Astrocyte (in vitro differentiated cells and primary cell): ENCODE results near the gene ACVR1. TPM values are rescaled to one million over a fixed set of nuclear protein-coding genes. Genes with fewer than 3 reads are reported as not detected.
A peak's percentile ranks its signal among the peaks of the same experiment; 100 is the strongest.

Experiments
- DNase-seq: peaks from one replicate; pipeline ENCODE4 v3.0.0-alpha.2; 2010; ENCODE audit warnings: low read depth
- FAIRE-seq: peaks from 2 replicates; lab custom pipeline; 2011; peaks lifted over from hg19 to GRCh38; lab: Jason Lieb, UNC
- H2AFZ ChIP-seq: 2 replicates; pipeline ENCODE4 v1.6.0; 2012; ENCODE audit warnings: low read depth, low read length, inconsistent platforms
- H3K27ac ChIP-seq: 2 replicates; pipeline ENCODE4 v1.5.1; 2011; ENCODE audit warnings: low read depth, low read length, inconsistent platforms
- H3K27me3 ChIP-seq: 2 replicates; pipeline ENCODE4 v1.6.0; 2011; ENCODE audit warnings: low read length, inconsistent platforms; ENCODE audit not compliant: insufficient read depth
- H3K36me3 ChIP-seq: 2 replicates; pipeline ENCODE4 v1.5.1; 2011; ENCODE audit warnings: low read length, inconsistent platforms; ENCODE audit not compliant: insufficient read depth
- H3K4me1 ChIP-seq: 2 replicates; pipeline ENCODE4 v1.5.1; 2011; ENCODE audit warnings: low read length, inconsistent platforms; ENCODE audit not compliant: insufficient read depth
- H3K4me2 ChIP-seq: 2 replicates; pipeline ENCODE4 v1.6.0; 2012; ENCODE audit warnings: low read length, inconsistent platforms
- H3K4me3 ChIP-seq: 2 replicates; pipeline ENCODE4 v1.5.1; 2011; ENCODE audit warnings: low read depth, mild to moderate bottlenecking, low read length, inconsistent platforms; ENCODE audit not compliant: insufficient read depth
- H3K79me2 ChIP-seq: 2 replicates; pipeline ENCODE4 v1.6.0; 2012; ENCODE audit warnings: mild to moderate bottlenecking, low read length, inconsistent platforms; ENCODE audit not compliant: insufficient read depth
- H3K9ac ChIP-seq: 2 replicates; pipeline ENCODE4 v1.6.0; 2012; ENCODE audit warnings: mild to moderate bottlenecking, low read length, inconsistent platforms
- H3K9me3 ChIP-seq: 2 replicates; pipeline ENCODE4 v1.5.1; 2012; ENCODE audit warnings: low read depth, mild to moderate bottlenecking, low read length, inconsistent platforms; ENCODE audit not compliant: insufficient read depth
- H4K20me1 ChIP-seq: 2 replicates; pipeline ENCODE4 v1.6.0; 2012; ENCODE audit warnings: low read length, inconsistent platforms; ENCODE audit not compliant: insufficient read depth
- H3K27ac Mint-ChIP-seq: one replicate; pipeline ENCODE4 v1.8.0; 2021; ENCODE audit warnings: mild to moderate bottlenecking, mixed read lengths; ENCODE audit not compliant: unreplicated experiment
- H3K27me3 Mint-ChIP-seq: one replicate; pipeline ENCODE4 v1.8.0; 2021; ENCODE audit warnings: low read depth, mixed read lengths; ENCODE audit not compliant: unreplicated experiment
- H3K36me3 Mint-ChIP-seq: one replicate; pipeline ENCODE4 v1.8.0; 2021; ENCODE audit warnings: low read depth, mixed read lengths; ENCODE audit not compliant: unreplicated experiment
- H3K4me1 Mint-ChIP-seq: one replicate; pipeline ENCODE4 v1.8.0; 2021; ENCODE audit warnings: low read depth, mixed read lengths; ENCODE audit not compliant: unreplicated experiment
- H3K4me3 Mint-ChIP-seq: one replicate; pipeline ENCODE4 v1.8.0; 2021; ENCODE audit warnings: mild to moderate bottlenecking, moderate library complexity, mixed read lengths; ENCODE audit not compliant: unreplicated experiment
- H3K9me3 Mint-ChIP-seq: one replicate; pipeline ENCODE4 v1.8.0; 2021; ENCODE audit warnings: mild to moderate bottlenecking, mixed read lengths; ENCODE audit not compliant: unreplicated experiment
- CTCF ChIP-seq: IDR thresholded peaks from 2 replicates; pipeline ENCODE4 v1.5.1; 2011; ENCODE audit warnings: low read depth, mild to moderate bottlenecking, inconsistent platforms, low read length, moderate library complexity; ENCODE audit not compliant: insufficient read depth
- EZH2 ChIP-seq: IDR thresholded peaks from 2 replicates; pipeline ENCODE4 v1.6.1; 2012; ENCODE audit warnings: mild to moderate bottlenecking, low read length, inconsistent platforms; ENCODE audit not compliant: insufficient read depth
- total RNA-seq: library from RNA; stranded (reverse); gene quantifications from 2 replicates; pipeline ENCODE4 v1.2.1, GENCODE V29; 2021

ACVR1 gene
- total RNA-seq, 1 donor from 2014 or later = 45.9 TPM

- Mint-ChIP-seq H3K27me3 (no peaks in the 10 kb centered on the region), H3K4me1 (peaks cover 59% of the 10 kb centered on the region), H3K27ac (no peak overlapping the region), H3K9me3 (no peaks in the 10 kb centered on the region), H3K4me3 (no peak overlapping the region), H3K36me3 (peaks cover 20% of the 10 kb centered on the region)
- DNase-seq = no peak
- no peaks in the 10 kb centered on the region for H3K36me3 ChIP-seq
- H3K27ac ChIP-seq = no peak overlapping the region
- H2AFZ ChIP-seq = no peak overlapping the region
- TF ChIP-seq EZH2 = no peak
- no peaks in the 10 kb centered on the region for H3K9me3 ChIP-seq
- peaks cover 57% of the 10 kb centered on the region for H4K20me1 ChIP-seq
- H3K79me2 ChIP-seq = peaks cover 96% of the 10 kb centered on the region
- no peak overlapping the region for H3K4me2 ChIP-seq
- no peaks in the 10 kb centered on the region for H3K27me3 ChIP-seq
- H3K4me1 ChIP-seq = peaks cover 18% of the 10 kb centered on the region
- no peak for FAIRE-seq
- H3K4me3 ChIP-seq = no peak overlapping the region
- H3K9ac ChIP-seq = no peak overlapping the region
Observed at GRCh38 chr2:157845081-157845480, 31.0 kb downstream of the ACVR1 start.

- no peaks in the 10 kb centered on the region for H3K36me3 ChIP-seq
- H3K27ac ChIP-seq = no peak overlapping the region
- peaks cover 16% of the 10 kb centered on the region for H3K36me3 Mint-ChIP-seq
- H3K4me2 ChIP-seq = no peak overlapping the region
- DNase-seq = no peak
- no peaks in the 10 kb centered on the region for H3K27me3 Mint-ChIP-seq
- H4K20me1 ChIP-seq = peaks cover 68% of the 10 kb centered on the region
- FAIRE-seq = no peak
- peaks cover 92% of the 10 kb centered on the region for H3K79me2 ChIP-seq
- peak overlapping the region; percentile 54 for H3K27ac Mint-ChIP-seq
- H3K4me1 Mint-ChIP-seq = peaks cover 64% of the 10 kb centered on the region
- H3K9me3 ChIP-seq = no peaks in the 10 kb centered on the region
- no peaks in the 10 kb centered on the region for H3K9me3 Mint-ChIP-seq
- H3K4me3 Mint-ChIP-seq = no peak overlapping the region
- no peak overlapping the region for H2AFZ ChIP-seq
- peaks cover 30% of the 10 kb centered on the region for H3K4me1 ChIP-seq
- H3K9ac ChIP-seq = no peak overlapping the region
- no peaks in the 10 kb centered on the region for H3K27me3 ChIP-seq
- H3K4me3 ChIP-seq = no peak overlapping the region
- TF ChIP-seq EZH2 = no peak
- no peak for TF ChIP-seq CTCF
Observed at GRCh38 chr2:157843935-157844334, 32.2 kb downstream of the ACVR1 start.

- H2AFZ ChIP-seq = no peak overlapping the region
- no peaks in the 10 kb centered on the region for H3K9me3 Mint-ChIP-seq
- H3K36me3 ChIP-seq = no peaks in the 10 kb centered on the region
- H3K36me3 Mint-ChIP-seq = peaks cover 13% of the 10 kb centered on the region
- no peak overlapping the region for H3K27ac Mint-ChIP-seq
- no peak overlapping the region for H3K4me2 ChIP-seq
- H3K27ac ChIP-seq = no peak overlapping the region
- H3K4me3 ChIP-seq = no peak overlapping the region
- H3K4me3 Mint-ChIP-seq = no peak overlapping the region
- DNase-seq (peak; percentile 41), FAIRE-seq (no peak)
- no peaks in the 10 kb centered on the region for H3K27me3 ChIP-seq
- H4K20me1 ChIP-seq = peaks cover 69% of the 10 kb centered on the region
- H3K27me3 Mint-ChIP-seq = no peaks in the 10 kb centered on the region
- H3K79me2 ChIP-seq = peaks cover 85% of the 10 kb centered on the region
- H3K4me1 Mint-ChIP-seq = peaks cover 66% of the 10 kb centered on the region
- no peak overlapping the region for H3K9ac ChIP-seq
- H3K4me1 ChIP-seq = peaks cover 38% of the 10 kb centered on the region
- TF ChIP-seq EZH2 (no peak), CTCF (no peak)
- H3K9me3 ChIP-seq = no peaks in the 10 kb centered on the region
Observed at GRCh38 chr2:157843081-157843480, 33.0 kb downstream of the ACVR1 start.
